Middle frontal gyrus (tissue), 1 donor: Measurements from ENCODE around the gene TP53I13.

ENCODE experiments used
- DNase-seq: peaks from one replicate; pipeline ENCODE4 v3.0.0-alpha.2; 2015; ENCODE audit warnings: low spot score; ENCODE audit errors: extremely low spot score

TP53I13 gene

GRCh38 chr17:29566473-29567303 lies 1.8 kb upstream of the TP53I13 start, which contains the start of gene ABHD15:
TSS of gene ABHD15 (minus strand) at chr17:29567037. CDS start at chr17:29566966, 71 bp downstream.
- DNase-seq = no peak

GRCh38 chr17:29567304-29567553 lies 1.3 kb upstream of the TP53I13 start:
- no peak for DNase-seq

GRCh38 chr17:29567554-29568330 lies 759 bp upstream of the TP53I13 start:
- DNase-seq = no peak

- no peak for DNase-seq
These were observed 897 bp downstream of the TP53I13 start for GRCh38 chr17:29569245-29569950.

GRCh38 chr17:29570521-29570920 lies 2.0 kb downstream of the TP53I13 start:
- no peak for DNase-seq

GRCh38 chr17:29571486-29571882 lies 3.0 kb downstream of the TP53I13 start:
- DNase-seq = no peak

GRCh38 chr17:29571883-29572681 lies 3.6 kb downstream of the TP53I13 start:
- DNase-seq = no peak

- DNase-seq = no peak
These were observed 4.4 kb downstream of the TP53I13 start for GRCh38 chr17:29572691-29573557.

- DNase-seq = no peak
These were observed 5.0 kb downstream of the TP53I13 start for GRCh38 chr17:29573558-29573869.

- DNase-seq = no peak
These were observed 5.6 kb downstream of the TP53I13 start for GRCh38 chr17:29573871-29574731.

- no peak for DNase-seq
These were observed 6.4 kb downstream of the TP53I13 start for GRCh38 chr17:29574732-29575510.

GRCh38 chr17:29575511-29576213 lies 7.2 kb downstream of the TP53I13 start:
- no peak for DNase-seq

GRCh38 chr17:29576214-29577000 lies 7.9 kb downstream of the TP53I13 start:
- no peak for DNase-seq

- no peak for DNase-seq
These were observed 8.5 kb downstream of the TP53I13 start for GRCh38 chr17:29577001-29577370.

- no peak for DNase-seq
These were observed 9.1 kb downstream of the TP53I13 start for GRCh38 chr17:29577385-29578211.
